ENCODE results near the gene TBX15. TPM values are rescaled to one million over a fixed set of nuclear protein-coding genes. Genes with fewer than 3 reads are reported as not detected.

Gene TBX15
- total RNA-seq (2021), result 0.31 and 0.32 TPM in 2 replicates
- Bru-seq, nascent RNA, result percentile 30 among the genes with signal in this experiment
- percentile 31 among the genes with signal in this experiment for BruChase-seq, experiment 1, labeled RNA remaining after a 2-hour chase
- BruChase-seq, experiment 2, labeled RNA remaining after a 6-hour chase, result percentile 24 among the genes with signal in this experiment
- long read RNA-seq, full-length matches to known transcripts, result 1 of 2 reads
- long read RNA-seq, partial matches to known transcripts, result 0 of 2 reads
- long read RNA-seq, other reads (novel, unspliced or antisense), result 1 of 2 reads

GRCh38 chr1:118988186-118989005, at the start of gene TBX15:
TSS of gene TBX15 (minus strand) at chr1:118988343. CDS start at chr1:118987795, 548 bp downstream.
- TF ChIP-seq CTCF (conservative IDR thresholded peaks at IDR 0.05; ENCODE audit: low read depth, low read length) (no peak), EZH2 (IDR thresholded peaks at IDR 0.05; ENCODE audit: borderline replicate concordance, low read depth, low read length, poor library complexity, severe bottlenecking) (no peak)
- Histone ChIP-seq H3K4me3 (ENCODE audit: low read depth, low read length, poor library complexity, severe bottlenecking) (peak within 1 kb of the TSS; percentile 44), H3K9me3 (ENCODE audit: low read depth, low read length, poor library complexity, severe bottlenecking) (no peaks in the 10 kb centered on the region), H3K36me3 (ENCODE audit: insufficient read depth, low read length, poor library complexity, severe bottlenecking) (no peaks in the 10 kb centered on the region), H3K27me3 (replicated peaks; ENCODE audit: insufficient read depth, low read depth, low read length, poor library complexity) (peaks cover 21% of the 10 kb centered on the region), H3K4me1 (ENCODE audit: insufficient read depth, low read length, poor library complexity, severe bottlenecking) (peaks cover 4% of the 10 kb centered on the region), H3K27ac (ENCODE audit: low read depth, low read length, poor library complexity, severe bottlenecking) (no peak within 1 kb of the TSS)
- POLR2A ChIA-PET (ENCODE audit: low non-redundant PET), result no interaction called here
- no peak for DNase-seq (ENCODE audit: low spot score)
- intact Hi-C loops (cut with micrococcal nuclease; ENCODE audit: unreplicated experiment), result no loop called here
- CTCF ChIA-PET, result no interaction called here
- BruUV-seq (replicated peaks), result no TSS peak

GRCh38 chr1:119034359-119034758, 46.2 kb upstream of the TBX15 start:
- Histone ChIP-seq H3K36me3 (ENCODE audit: insufficient read depth, low read length, poor library complexity, severe bottlenecking) (no peaks in the 10 kb centered on the region), H3K4me3 (ENCODE audit: low read depth, low read length, poor library complexity, severe bottlenecking) (no peak overlapping the region), H3K27me3 (replicated peaks; ENCODE audit: insufficient read depth, low read depth, low read length, poor library complexity) (no peaks in the 10 kb centered on the region), H3K9me3 (ENCODE audit: low read depth, low read length, poor library complexity, severe bottlenecking) (no peaks in the 10 kb centered on the region), H3K4me1 (ENCODE audit: insufficient read depth, low read length, poor library complexity, severe bottlenecking) (no peaks in the 10 kb centered on the region), H3K27ac (ENCODE audit: low read depth, low read length, poor library complexity, severe bottlenecking) (no peak overlapping the region)
- ChIA-PET POLR2A (ENCODE audit: low non-redundant PET) (no interaction called here), CTCF (no interaction called here)
- DNase-seq (ENCODE audit: low spot score), result no peak
- intact Hi-C loops (cut with micrococcal nuclease; ENCODE audit: unreplicated experiment), result no loop called here
- BruUV-seq (replicated peaks), result no TSS peak
- TF ChIP-seq EZH2 (IDR thresholded peaks at IDR 0.05; ENCODE audit: borderline replicate concordance, low read depth, low read length, poor library complexity, severe bottlenecking) (no peak), CTCF (conservative IDR thresholded peaks at IDR 0.05; ENCODE audit: low read depth, low read length) (no peak)

DNA sequence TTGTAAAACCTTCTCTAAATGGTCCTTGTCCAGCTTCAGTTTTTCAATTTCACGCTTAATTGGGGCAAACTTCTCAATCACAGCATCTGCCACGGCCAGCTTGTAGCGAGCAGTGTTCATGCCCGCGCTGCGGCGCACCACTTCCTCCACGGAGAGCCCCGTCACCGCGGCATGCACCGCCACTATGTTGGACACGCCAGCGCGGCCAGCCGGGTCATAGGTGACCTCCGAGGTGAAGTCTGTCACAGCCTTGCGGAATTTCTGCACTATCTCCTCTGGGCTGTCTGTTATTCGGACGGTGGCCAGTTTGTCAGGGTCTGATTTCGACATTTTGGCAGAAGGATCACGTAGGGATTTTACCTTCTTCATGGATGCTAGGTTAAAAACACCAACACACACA, 44.8 kb upstream of the TBX15 start:
- CTCF ChIA-PET, result no interaction called here
- BruUV-seq (replicated peaks), result no TSS peak
- intact Hi-C loops (cut with micrococcal nuclease; ENCODE audit: unreplicated experiment), result no loop called here

More for the DNA sequence above, 44.8 kb upstream of the TBX15 start:
- Histone ChIP-seq H3K36me3 (ENCODE audit: insufficient read depth, low read length, poor library complexity, severe bottlenecking) (no peaks in the 10 kb centered on the region), H3K9me3 (ENCODE audit: low read depth, low read length, poor library complexity, severe bottlenecking) (no peaks in the 10 kb centered on the region), H3K4me1 (ENCODE audit: insufficient read depth, low read length, poor library complexity, severe bottlenecking) (no peaks in the 10 kb centered on the region), H3K27ac (ENCODE audit: low read depth, low read length, poor library complexity, severe bottlenecking) (no peak overlapping the region), H3K4me3 (ENCODE audit: low read depth, low read length, poor library complexity, severe bottlenecking) (no peak overlapping the region), H3K27me3 (replicated peaks; ENCODE audit: insufficient read depth, low read depth, low read length, poor library complexity) (no peaks in the 10 kb centered on the region)
- POLR2A ChIA-PET (ENCODE audit: low non-redundant PET), result no interaction called here
- TF ChIP-seq CTCF (conservative IDR thresholded peaks at IDR 0.05; ENCODE audit: low read depth, low read length) (no peak), EZH2 (IDR thresholded peaks at IDR 0.05; ENCODE audit: borderline replicate concordance, low read depth, low read length, poor library complexity, severe bottlenecking) (no peak)
- no peak for DNase-seq (ENCODE audit: low spot score)

Data from A673 (cell line).